Lower leg skin (tissue), 4 donors: ENCODE results near the gene CAPN15. TPM values are rescaled to one million over a fixed set of nuclear protein-coding genes. Genes with fewer than 3 reads are reported as not detected.
"Not testable (repeated sequence)": the region's sequence is repeated elsewhere in the genome, so short reads cannot be mapped to it uniquely, and the experiment has no call there.

Source experiments
- DNase-seq, 2 donors: peaks; one replicate each; pipeline ENCODE4 v3.0.0-alpha.2; 2019; ENCODE audit warnings: low spot score in 2 of 2
- H3K4me3 ChIP-seq: fragments of 200-600 bp; sonication (generic); 2 replicates; pipeline ENCODE4 v1.5.1; 2017; ENCODE audit warnings: mild to moderate bottlenecking, low read depth; ENCODE audit not compliant: poor library complexity, severe bottlenecking
- POLR2A ChIP-seq, 2 donors: fragments of 450-650 bp; IDR thresholded peaks; one replicate each; pipeline ENCODE4 v1.6.1; 2016 to 2017; ENCODE audit warnings: antibody characterized with exemption in 2 of 2, mild to moderate bottlenecking in 1 of 2, moderate library complexity in 1 of 2
- WGBS, 2 donors: methylation state at CpG; one replicate each; pipeline ENCODE4 v1.1.5; 2018; 5-methylcytosine and 5-hydroxymethylcytosine counted together
- intact Hi-C: fragments of 100-400 bp; cut with DNase I; formaldehyde crosslinking; loops from one replicate; pipeline ENCODE4 v1.15.0; 2023; ENCODE audit warnings: low total_unique reads
- total RNA-seq, 4 donors: library from RNA; depleted of rRNA; stranded (reverse); fragments of >200 nt; gene quantifications; one replicate each; pipeline ENCODE4 v1.1.0, GENCODE V29; 2016
- TF ChIP-seq, protein P1 (sequence below), 3 donors: fragments of 450-650 bp; IDR thresholded peaks; one replicate each; pipeline ENCODE4 v1.5.1; 2016; ENCODE audit warnings: antibody characterized with exemption in 3 of 3, mild to moderate bottlenecking in 3 of 3, moderate library complexity in 2 of 3

Gene CAPN15
- total RNA-seq, 4 donors from 2014 or later, result 80.8 to 95.5 (median 84.6) TPM

- TF ChIP-seq POLR2A (IDR thresholded peaks at IDR 0.05), result no peak
- TF ChIP-seq, protein P1, sequence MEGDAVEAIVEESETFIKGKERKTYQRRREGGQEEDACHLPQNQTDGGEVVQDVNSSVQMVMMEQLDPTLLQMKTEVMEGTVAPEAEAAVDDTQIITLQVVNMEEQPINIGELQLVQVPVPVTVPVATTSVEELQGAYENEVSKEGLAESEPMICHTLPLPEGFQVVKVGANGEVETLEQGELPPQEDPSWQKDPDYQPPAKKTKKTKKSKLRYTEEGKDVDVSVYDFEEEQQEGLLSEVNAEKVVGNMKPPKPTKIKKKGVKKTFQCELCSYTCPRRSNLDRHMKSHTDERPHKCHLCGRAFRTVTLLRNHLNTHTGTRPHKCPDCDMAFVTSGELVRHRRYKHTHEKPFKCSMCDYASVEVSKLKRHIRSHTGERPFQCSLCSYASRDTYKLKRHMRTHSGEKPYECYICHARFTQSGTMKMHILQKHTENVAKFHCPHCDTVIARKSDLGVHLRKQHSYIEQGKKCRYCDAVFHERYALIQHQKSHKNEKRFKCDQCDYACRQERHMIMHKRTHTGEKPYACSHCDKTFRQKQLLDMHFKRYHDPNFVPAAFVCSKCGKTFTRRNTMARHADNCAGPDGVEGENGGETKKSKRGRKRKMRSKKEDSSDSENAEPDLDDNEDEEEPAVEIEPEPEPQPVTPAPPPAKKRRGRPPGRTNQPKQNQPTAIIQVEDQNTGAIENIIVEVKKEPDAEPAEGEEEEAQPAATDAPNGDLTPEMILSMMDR (IDR thresholded peaks at IDR 0.05), result no peak
- DNase-seq, result no peak
- intact Hi-C loops, result no loop called here
- WGBS, 2 donors, result 50 to 62% methylated on average over 16 of the region's 16 CpGs
- no peak overlapping the region for H3K4me3 ChIP-seq
These were observed 66.3 kb downstream of the CAPN15 start for GRCh38 chr16:593807-594206.

DNA sequence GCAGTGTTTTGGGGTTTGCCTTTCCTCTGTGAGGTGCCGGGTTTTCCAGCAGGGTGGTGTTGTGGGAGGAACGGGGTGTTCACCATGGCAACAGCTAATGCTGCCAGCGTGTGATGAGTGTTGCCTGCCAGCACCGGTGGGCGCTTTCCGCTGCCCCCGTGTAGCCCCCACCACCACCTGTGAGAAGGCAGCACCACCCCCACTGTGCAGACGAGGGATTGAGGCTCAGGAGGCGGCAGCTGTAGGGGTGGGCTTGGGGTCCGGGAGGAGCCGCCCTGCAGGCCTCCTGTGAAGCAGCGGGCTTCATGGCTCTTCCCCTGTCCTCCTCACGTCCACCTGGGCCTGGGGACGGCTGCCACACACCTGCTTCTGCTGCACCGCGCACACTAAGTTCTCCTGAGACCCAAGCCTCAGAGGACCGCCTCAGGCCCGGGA, 67.6 kb downstream of the CAPN15 start:
- WGBS, 2 donors, result 72 to 73% methylated on average over 11 to 18 of the region's 18 CpGs
- H3K4me3 ChIP-seq, result no peak overlapping the region
- DNase-seq, result no peak
- intact Hi-C loops, result no loop called here
- TF ChIP-seq, protein P1 (IDR thresholded peaks at IDR 0.05), result no peak
- TF ChIP-seq POLR2A (IDR thresholded peaks at IDR 0.05), result no peak

DNA sequence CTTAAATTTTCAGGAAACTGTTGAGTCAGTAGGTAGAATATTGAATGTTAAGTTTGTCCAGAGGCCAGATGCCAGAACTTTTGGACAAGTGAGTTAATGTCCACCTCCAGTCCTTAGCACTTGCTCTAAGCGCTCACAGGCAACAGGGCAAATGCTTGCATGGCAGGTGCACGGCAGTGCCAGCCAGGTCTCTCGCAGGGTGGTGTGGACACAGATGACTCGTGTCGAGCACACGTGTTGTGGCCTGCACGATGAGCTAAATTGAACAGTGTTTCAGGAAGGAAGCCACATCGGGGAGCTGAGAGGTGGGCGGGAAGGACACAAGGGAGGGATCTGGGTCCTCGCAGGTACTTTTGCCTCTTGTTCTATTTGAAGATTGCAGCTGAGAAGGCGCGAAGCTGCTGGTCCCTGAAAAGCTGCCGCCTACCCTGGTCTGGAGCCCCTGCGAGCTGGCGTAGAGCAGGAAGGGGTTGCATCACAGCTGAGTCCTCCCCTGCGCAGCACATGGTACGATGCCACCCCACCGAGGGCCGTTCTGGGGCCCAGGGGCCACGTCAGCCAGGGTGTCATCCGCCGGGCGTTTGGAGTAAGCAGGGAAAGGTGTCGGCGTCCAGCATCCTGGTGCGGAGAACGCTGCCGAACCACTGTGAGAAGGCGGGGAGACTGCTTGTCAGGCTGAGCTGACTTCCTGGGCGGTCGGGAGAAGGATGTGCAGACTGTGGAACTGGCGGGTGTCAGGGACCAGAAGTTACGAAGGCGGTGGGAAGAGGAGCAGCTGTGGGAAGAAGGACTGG, 68.6 kb downstream of the CAPN15 start:
- 75 to 90% methylated on average over 34 of the region's 34 CpGs for WGBS, 2 donors
- H3K4me3 ChIP-seq, result no peak overlapping the region
- TF ChIP-seq, protein P1 (IDR thresholded peaks at IDR 0.05), result no peak
- TF ChIP-seq POLR2A (IDR thresholded peaks at IDR 0.05), result no peak
- DNase-seq, result no peak
- intact Hi-C loops, result no loop called here

GRCh38 chr16:596736-597060, 69.2 kb downstream of the CAPN15 start:
- no peak for DNase-seq
- no peak overlapping the region for H3K4me3 ChIP-seq
- 93 to 97% methylated on average over 12 of the region's 12 CpGs for WGBS, 2 donors
- no peak for TF ChIP-seq POLR2A (IDR thresholded peaks at IDR 0.05)
- TF ChIP-seq, protein P1 (IDR thresholded peaks at IDR 0.05), result no peak
- intact Hi-C loops, result no loop called here

DNA sequence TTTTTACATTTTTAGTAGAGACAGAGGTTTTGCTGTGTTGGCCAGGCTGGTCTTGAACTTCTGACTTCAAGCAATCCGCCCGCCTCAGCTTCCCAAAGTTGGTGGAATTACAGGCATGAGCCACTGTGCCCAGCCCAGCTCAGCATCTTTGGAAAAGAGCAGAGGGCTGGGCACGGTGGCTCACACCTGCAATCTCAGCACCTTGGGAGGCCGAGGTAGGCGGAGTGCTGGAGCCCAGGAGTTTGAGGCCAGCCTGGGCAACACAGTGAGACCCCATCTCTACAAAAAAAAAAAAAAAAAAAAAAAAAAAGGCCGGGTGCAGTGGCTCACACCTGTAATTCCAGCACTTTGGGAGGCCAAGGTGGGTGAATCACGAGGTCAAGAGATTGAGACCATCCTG, 70.1 kb downstream of the CAPN15 start:
- intact Hi-C loops, H3K4me3 ChIP-seq, DNase-seq: not testable (repeated sequence)
- 91 to 94% methylated on average over 4 to 7 of the region's 7 CpGs for WGBS, 2 donors

GRCh38 chr16:598823-599739, 71.6 kb downstream of the CAPN15 start:
- intact Hi-C loops, result no loop called here
- WGBS, 2 donors, result 97% methylated on average over 40 to 43 of the region's 43 CpGs
- DNase-seq, result no peak
- TF ChIP-seq POLR2A (IDR thresholded peaks at IDR 0.05), result no peak
- TF ChIP-seq, protein P1 (IDR thresholded peaks at IDR 0.05), result no peak
- H3K4me3 ChIP-seq, result no peak overlapping the region
